GM18502 (cell line): ENCODE results near the gene GMPR.

Experiments used
- ATAC-seq: cut with Tn5 transposase; IDR thresholded peaks from one replicate; pipeline ENCODE4 v1.9.1; 2021; ENCODE audit warnings: mild to moderate bottlenecking; ENCODE audit not compliant: unreplicated experiment, poor library complexity

Gene GMPR

GRCh38 chr6:16292942-16293341, 54.6 kb downstream of the GMPR start:
- ATAC-seq: no peak

GRCh38 chr6:16294371-16294770, 56.0 kb downstream of the GMPR start:
- no peak for ATAC-seq

GRCh38 chr6:16295060-16295459, 56.7 kb downstream of the GMPR start:
- no peak for ATAC-seq

- ATAC-seq: no peak
Measured at GRCh38 chr6:16295471-16295870, 57.1 kb downstream of the GMPR start.

- ATAC-seq: no peak
Measured at GRCh38 chr6:16296061-16296670, 57.8 kb downstream of the GMPR start.

GRCh38 chr6:16299861-16300260, 61.5 kb downstream of the GMPR start:
- ATAC-seq: no peak

- peak; percentile 37 for ATAC-seq
Measured at GRCh38 chr6:16301511-16301910, 63.1 kb downstream of the GMPR start.

GRCh38 chr6:16302721-16303552, 64.5 kb downstream of the GMPR start:
- no peak for ATAC-seq

- peak; percentile 83 for ATAC-seq
Measured at GRCh38 chr6:16305246-16305725, 66.9 kb downstream of the GMPR start.

GRCh38 chr6:16305788-16306187, 67.4 kb downstream of the GMPR start:
- peak; percentile 38 for ATAC-seq

GRCh38 chr6:16306334-16306733, 67.9 kb downstream of the GMPR start:
- ATAC-seq: no peak

- ATAC-seq: no peak
Measured at GRCh38 chr6:16311763-16312162, 73.4 kb downstream of the GMPR start.

GRCh38 chr6:16313732-16314131, 75.3 kb downstream of the GMPR start:
- no peak for ATAC-seq

GRCh38 chr6:16314296-16314695, 75.9 kb downstream of the GMPR start:
- ATAC-seq: no peak

GRCh38 chr6:16316741-16317251, 78.4 kb downstream of the GMPR start:
- no peak for ATAC-seq

GRCh38 chr6:16318538-16318937, 80.2 kb downstream of the GMPR start:
- ATAC-seq: no peak

GRCh38 chr6:16318953-16319720, 80.8 kb downstream of the GMPR start:
- no peak for ATAC-seq

GRCh38 chr6:16319813-16320532, 81.6 kb downstream of the GMPR start:
- ATAC-seq: peak; percentile 69

GRCh38 chr6:16320533-16321340, 82.3 kb downstream of the GMPR start:
- no peak for ATAC-seq
